MM.1S (cell line): ENCODE results near the gene TEDDM1.

ENCODE experiments used
- EZH2 ChIP-seq: fragments of 300-600 bp; sonication (generic); optimal IDR thresholded peaks from 2 replicates; pipeline ENCODE3; 2017; ENCODE audit warnings: low read depth, mild to moderate bottlenecking, antibody characterized with exemption, low read length, mixed read lengths
- TF ChIP-seq, protein P1 (sequence below): fragments of 300-600 bp; sonication (generic); IDR thresholded peaks from 2 replicates; pipeline ENCODE4 v1.5.1; 2016; ENCODE audit warnings: antibody characterized with exemption, low read length, mixed read lengths

GRCh38 chr1:182413486-182413885, 13.0 kb upstream of the TEDDM1 start:
- no peak for TF ChIP-seq EZH2
- TF ChIP-seq, protein P1, sequence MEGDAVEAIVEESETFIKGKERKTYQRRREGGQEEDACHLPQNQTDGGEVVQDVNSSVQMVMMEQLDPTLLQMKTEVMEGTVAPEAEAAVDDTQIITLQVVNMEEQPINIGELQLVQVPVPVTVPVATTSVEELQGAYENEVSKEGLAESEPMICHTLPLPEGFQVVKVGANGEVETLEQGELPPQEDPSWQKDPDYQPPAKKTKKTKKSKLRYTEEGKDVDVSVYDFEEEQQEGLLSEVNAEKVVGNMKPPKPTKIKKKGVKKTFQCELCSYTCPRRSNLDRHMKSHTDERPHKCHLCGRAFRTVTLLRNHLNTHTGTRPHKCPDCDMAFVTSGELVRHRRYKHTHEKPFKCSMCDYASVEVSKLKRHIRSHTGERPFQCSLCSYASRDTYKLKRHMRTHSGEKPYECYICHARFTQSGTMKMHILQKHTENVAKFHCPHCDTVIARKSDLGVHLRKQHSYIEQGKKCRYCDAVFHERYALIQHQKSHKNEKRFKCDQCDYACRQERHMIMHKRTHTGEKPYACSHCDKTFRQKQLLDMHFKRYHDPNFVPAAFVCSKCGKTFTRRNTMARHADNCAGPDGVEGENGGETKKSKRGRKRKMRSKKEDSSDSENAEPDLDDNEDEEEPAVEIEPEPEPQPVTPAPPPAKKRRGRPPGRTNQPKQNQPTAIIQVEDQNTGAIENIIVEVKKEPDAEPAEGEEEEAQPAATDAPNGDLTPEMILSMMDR, result no peak
